Ammon's horn (tissue), 1 donor: Measurements from ENCODE around the gene C5AR1.
"Not testable (repeated sequence)": the region's sequence is repeated elsewhere in the genome, so short reads cannot be mapped to it uniquely, and the experiment has no call there.

ENCODE experiments used
- DNase-seq: peaks from one replicate; pipeline ENCODE4 v3.0.0-alpha.2; 2016; ENCODE audit warnings: low spot score

C5AR1 gene

GRCh38 chr19:47309608-47310007 lies at the start of gene C5AR1:
Gene C5AR1, plus strand, starts transcription at chr19:47309861. Its CDS starts 35 bp downstream, at chr19:47309896.
- peak; percentile 58 for DNase-seq

GRCh38 chr19:47260476-47260875 lies 49.2 kb upstream of the C5AR1 start:
- no peak for DNase-seq

DNA sequence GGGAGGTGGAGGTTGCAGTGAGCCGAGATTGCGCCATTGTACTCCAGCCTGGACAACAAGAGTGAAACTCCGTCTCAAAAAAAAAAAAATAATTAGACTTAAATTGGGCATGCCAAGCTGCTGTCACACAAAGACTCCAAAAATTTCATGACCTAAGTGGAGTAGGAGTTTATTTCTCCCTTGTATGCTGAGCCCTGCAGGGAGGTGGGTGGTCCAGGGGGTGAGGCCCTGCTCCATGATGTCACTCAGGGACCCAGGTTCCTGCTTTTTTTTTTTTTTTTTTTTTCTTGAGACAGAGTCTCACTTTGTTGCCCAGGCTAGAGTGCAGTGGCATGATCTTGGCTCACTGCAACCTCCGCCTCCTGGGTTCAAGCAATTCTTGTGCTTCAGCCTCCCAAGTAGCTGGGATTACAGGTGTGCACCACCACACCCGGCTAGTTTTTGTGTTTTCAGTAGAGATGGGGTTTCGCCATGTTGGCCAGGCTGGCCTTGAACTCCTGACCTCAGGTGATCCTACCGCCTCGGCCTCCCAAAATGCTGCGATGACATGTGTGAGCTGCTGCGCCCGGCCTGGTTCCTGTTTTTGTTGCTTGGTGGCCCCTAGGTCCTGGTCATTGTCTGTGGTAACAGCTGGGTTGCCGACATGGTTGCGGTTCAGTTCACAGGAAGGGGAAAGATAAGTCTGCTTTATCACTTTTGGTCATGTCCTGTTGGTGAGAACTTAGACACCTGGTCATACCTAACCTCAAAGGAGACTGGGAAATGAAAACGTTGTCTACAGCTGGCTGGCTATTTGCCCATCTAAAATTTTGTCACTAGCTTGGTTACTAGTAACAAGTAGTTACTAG lies 47.5 kb upstream of the C5AR1 start:
- DNase-seq = not testable (repeated sequence)

- DNase-seq = no peak
Measured at GRCh38 chr19:47264629-47265028, 45.0 kb upstream of the C5AR1 start.

GRCh38 chr19:47266401-47266941 lies 43.2 kb upstream of the C5AR1 start:
- DNase-seq = peak; percentile 12

DNA sequence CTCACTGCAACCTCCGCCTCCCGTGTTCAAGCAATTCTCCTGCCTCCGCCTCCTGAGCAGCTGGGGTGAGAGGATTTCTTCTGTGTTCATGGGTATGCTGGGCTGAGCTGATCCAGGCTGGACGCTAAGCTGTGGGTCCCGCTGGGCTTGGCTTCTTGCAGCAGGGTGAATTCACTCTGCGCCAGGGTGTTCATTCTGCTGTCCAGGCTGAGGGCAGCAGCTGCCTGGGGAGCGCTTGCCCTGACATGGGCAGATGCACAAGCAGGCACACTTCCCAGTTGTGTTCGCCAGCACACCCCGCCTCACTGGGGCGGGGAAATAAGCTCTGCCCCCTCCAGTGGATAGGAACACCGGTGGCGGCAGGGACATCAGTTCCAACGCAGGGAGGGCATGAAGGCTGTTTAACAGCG lies 42.3 kb upstream of the C5AR1 start:
- peak; percentile 85 for DNase-seq

GRCh38 chr19:47268028-47268427 lies 41.6 kb upstream of the C5AR1 start:
- DNase-seq = no peak

- DNase-seq = no peak
Measured at GRCh38 chr19:47269596-47269995, 40.1 kb upstream of the C5AR1 start.

- DNase-seq = no peak
Measured at GRCh38 chr19:47270408-47270807, 39.3 kb upstream of the C5AR1 start.

DNA sequence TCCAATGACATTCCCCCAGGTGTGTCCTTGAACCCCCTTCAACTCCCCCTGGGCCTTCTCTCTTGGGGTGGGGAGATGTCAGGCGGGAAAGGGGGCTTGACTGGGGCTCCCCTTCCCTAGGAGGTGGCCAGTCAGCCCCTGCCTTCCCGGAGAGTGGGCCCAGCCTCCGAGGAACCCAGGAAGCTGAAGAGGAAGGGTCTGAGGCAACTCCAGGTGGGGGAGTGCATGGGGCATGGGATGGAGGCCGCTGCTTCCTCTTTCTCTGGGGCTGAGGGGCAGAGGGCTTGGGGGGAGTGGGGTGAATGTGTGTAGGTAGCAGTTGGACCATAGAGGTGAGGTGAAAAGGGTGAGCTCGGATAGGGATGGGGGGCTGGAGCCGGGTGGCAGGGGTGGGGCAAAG lies 37.7 kb upstream of the C5AR1 start:
- no peak for DNase-seq

GRCh38 chr19:47272448-47273312 lies 37.0 kb upstream of the C5AR1 start:
- peak; percentile 52 for DNase-seq

- DNase-seq = peak; percentile 96
Measured at GRCh38 chr19:47273313-47274070, 36.2 kb upstream of the C5AR1 start.

DNA sequence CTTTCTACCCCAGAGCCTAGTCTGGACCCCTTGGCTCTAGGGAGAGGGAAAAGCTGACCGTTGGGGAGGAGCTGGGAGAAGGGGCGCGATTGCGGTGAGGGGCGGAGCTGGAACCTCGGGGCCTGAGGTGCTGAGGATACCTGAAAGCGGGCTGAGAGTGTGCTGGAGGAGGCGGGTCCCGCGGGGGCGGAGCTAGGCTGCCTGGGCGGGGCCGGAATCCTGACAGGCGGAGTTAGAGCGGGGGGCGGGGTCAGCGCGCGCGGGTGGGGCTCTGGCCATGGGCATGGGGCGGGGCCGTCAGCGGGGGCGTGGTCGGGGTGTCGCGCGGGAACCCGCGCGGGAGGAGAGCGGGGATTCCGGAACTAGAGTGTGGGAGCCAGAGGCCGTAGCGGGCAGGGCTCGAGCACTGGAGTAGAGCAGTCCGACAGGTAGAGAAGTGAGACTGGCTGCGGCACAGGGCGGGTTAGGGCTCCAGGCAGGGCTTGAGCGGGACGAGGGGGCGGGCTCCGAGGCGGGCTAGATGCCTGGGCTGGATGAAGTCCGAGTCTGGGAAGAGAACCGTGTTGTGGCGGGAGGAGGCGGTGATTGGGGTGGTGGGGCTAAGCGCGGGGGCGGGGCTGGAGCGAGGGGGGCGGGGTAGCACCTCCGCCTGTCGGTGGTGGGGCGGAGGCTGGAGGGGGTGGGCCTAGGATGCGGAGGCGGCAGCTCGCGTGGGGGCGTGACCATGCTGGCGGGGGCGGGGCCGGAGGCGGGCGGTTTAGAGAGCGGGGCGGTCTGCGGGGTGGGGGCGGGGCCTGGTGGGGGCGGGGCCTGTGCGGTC lies 35.4 kb upstream of the C5AR1 start, which contains the start of gene INAFM1:
INAFM1 (plus strand) TSS at position 815 of the 820 bp plus-strand sequence. CDS start 35 bp downstream, outside the sequence.
- peak; percentile 96 for DNase-seq

DNA sequence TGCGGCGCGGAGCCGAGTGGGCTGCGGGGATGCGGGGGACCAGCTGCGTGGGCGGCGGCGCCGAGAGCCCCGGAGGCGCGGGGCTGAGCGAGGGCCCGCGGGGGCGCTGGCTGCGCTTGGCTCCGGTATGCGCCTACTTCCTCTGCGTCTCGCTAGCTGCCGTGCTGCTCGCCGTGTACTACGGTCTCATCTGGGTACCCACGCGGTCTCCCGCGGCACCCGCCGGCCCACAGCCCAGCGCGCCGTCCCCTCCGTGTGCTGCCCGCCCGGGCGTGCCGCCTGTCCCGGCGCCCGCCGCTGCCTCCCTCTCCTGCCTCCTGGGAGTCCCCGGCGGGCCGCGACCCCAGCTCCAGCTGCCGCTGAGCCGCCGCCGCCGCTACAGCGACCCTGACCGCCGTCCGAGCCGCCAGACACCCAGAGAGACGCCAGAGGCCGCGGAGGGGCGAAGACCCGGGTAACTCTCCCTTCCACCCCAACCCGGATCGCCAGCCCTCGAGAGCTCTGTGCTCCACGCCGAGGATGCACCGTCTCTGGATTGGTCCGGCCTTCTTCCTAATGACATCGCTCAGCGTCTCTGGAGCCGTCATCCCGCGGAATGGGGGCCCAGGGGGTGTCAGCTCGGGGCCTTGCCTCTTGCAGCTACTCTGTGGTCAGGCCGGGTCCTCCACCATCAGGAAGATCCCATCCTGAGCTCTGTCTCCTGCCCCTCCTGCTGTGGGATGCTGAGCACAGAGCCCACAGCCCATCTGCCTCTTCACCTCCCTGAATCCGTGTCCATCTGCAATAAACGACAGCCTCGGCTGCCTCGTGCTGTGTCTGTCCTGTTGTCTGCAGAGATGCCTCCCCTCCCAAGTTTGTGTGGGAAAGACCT lies 34.5 kb upstream of the C5AR1 start:
- peak; percentile 28 for DNase-seq

GRCh38 chr19:47275791-47276461 lies 33.7 kb upstream of the C5AR1 start:
- peak; percentile 21 for DNase-seq

GRCh38 chr19:47276513-47276912 lies 33.1 kb upstream of the C5AR1 start:
- not testable (repeated sequence) for DNase-seq

DNA sequence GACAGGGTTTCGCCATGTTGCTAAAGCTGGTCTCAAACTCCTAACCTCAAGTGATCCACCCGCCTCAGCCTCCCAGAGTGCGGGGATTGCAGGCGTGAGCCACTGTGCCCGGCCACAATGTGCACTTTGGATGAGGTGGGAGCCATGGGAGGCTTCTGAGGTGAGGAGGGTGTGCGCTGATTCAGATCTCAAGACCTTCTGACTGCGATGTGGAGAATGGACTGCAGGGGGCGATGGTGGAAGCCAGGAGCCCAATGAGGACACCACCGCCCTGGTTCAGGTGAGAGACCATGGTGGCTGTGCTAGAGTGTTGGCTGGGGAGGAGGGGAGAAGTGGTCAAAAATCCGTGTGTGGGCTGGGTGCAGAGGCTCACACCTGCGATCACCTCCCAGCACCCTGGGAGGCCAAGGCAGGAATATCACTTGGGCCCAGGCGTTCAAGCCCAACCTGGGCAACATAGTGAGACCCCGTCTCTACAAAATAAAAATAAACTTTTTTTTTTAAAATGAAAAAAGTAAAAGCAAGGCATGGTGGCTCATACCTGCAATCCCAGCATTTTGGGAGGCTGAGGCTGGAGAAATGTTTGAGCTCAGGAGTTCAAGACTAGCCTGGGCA lies 29.4 kb upstream of the C5AR1 start:
- peak; percentile 8 for DNase-seq

- no peak for DNase-seq
Measured at GRCh38 chr19:47283405-47284059, 26.1 kb upstream of the C5AR1 start.
